Kidney (tissue), 14 donors: ENCODE measurements around the gene CCNI2. TPM values are rescaled to one million over a fixed set of nuclear protein-coding genes. Genes with fewer than 3 reads are reported as not detected.

Experiments
- DNase-seq, 5 donors: peaks; one replicate each; pipeline ENCODE4 v3.0.0-alpha.2; 2013 to 2020
- FAIRE-seq: peaks from 2 replicates; lab custom pipeline; 2012; peaks lifted over from hg19 to GRCh38; lab: Jason Lieb, UNC
- H3K27ac ChIP-seq, 2 donors: one replicate each; pipeline ENCODE4 v1.7.0; 2013; ENCODE audit warnings: low read depth in 2 of 2, low read length in 2 of 2, inconsistent platforms in 1 of 2
- H3K27me3 ChIP-seq: one replicate; pipeline ENCODE4 v1.7.1; 2013; ENCODE audit warnings: low read length, inconsistent platforms; ENCODE audit not compliant: control insufficient read depth, insufficient read depth
- H3K36me3 ChIP-seq, 3 donors: one replicate each; pipeline versions ENCODE4 v1.7.0 to v1.7.1; 2013; ENCODE audit warnings: low read length in 3 of 3, control low read depth in 1 of 3, inconsistent platforms in 1 of 3; ENCODE audit not compliant: insufficient read depth in 3 of 3, control insufficient read depth in 2 of 3
- H3K4me1 ChIP-seq, 3 donors: one replicate each; pipeline versions ENCODE4 v1.7.0 to v1.7.1; 2013; ENCODE audit warnings: low read length in 3 of 3, inconsistent platforms in 1 of 3, low read depth in 1 of 3; ENCODE audit not compliant: control insufficient read depth in 2 of 3, insufficient read depth in 2 of 3
- H3K4me3 ChIP-seq, 3 donors: one replicate each; pipeline versions ENCODE4 v1.7.0 to v1.8.1; 2013; ENCODE audit warnings: low read length in 3 of 3, control low read depth in 1 of 3, inconsistent platforms in 1 of 3
- H3K9ac ChIP-seq, 3 donors: one replicate each; pipeline versions ENCODE4 v1.7.0 to v1.7.1; 2013; ENCODE audit warnings: low read length in 3 of 3, control low read depth in 1 of 3, inconsistent platforms in 1 of 3
- H3K9me3 ChIP-seq, 3 donors: one replicate each; pipeline versions ENCODE4 v1.7.0 to v1.7.1; 2013; ENCODE audit warnings: low read length in 3 of 3, control low read depth in 1 of 3, inconsistent platforms in 1 of 3; ENCODE audit not compliant: control insufficient read depth in 2 of 3, insufficient read depth in 1 of 3
- CTCF ChIP-seq: IDR thresholded peaks from 3 replicates; pipeline ENCODE4 v1.5.1; 2012; ENCODE audit warnings: mild to moderate bottlenecking, moderate library complexity, borderline replicate concordance; ENCODE audit not compliant: insufficient read depth; ENCODE audit errors: extremely low read depth
- intact Hi-C: fragments of 100-400 bp; cut with DNase I; formaldehyde crosslinking; loops from one replicate; pipeline ENCODE4 v1.11.1; 2022
- polyA plus RNA-seq: library from polyadenylated mRNA; stranded (reverse); fragments of 350-450 nt; fragmentation: Illumina TruSeq; extraction: RNeasy Lipid Tissue Mini Kit (QIAGEN cat#74804); gene quantifications from one replicate; pipeline ENCODE4 v1.2.3, GENCODE V29; 2014; ENCODE audit warnings: low read depth, low replicate concordance; ENCODE audit not compliant: insufficient read depth
- total RNA-seq: library from RNA; stranded (reverse); fragmentation: NEBNext Ultra II Directional; extraction: Animal tissue kit (Norgen Biotek cat#: 25700); gene quantifications from one replicate; pipeline ENCODE4 v1.2.1, GENCODE V29; 2021
- donor health status: control.
- donor health status: control.
- donor health status: control.
- donor health status: control.
- donor health status: control.
- donor health status: DM: yes; HTN: yes; CAD: no.
- donor health status: Normal renal cell carcinoma (clear cell type).

Gene CCNI2
- total and polyA plus RNA-seq, 2 donors from 2014 or later: 3.4 to 3.8 TPM

- H3K27ac ChIP-seq: no peak overlapping the region
- no peak overlapping the region for H3K4me3 ChIP-seq
- FAIRE-seq: no peak
- peaks cover 12% of the 10 kb centered on the region for H3K27me3 ChIP-seq
- peaks cover 0 to 16% (median 4%) of the 10 kb centered on the region in 3 donors for H3K4me1 ChIP-seq
- no peak for DNase-seq
- H3K9me3 ChIP-seq: no peaks in the 10 kb centered on the region
- no peaks in the 10 kb centered on the region for H3K36me3 ChIP-seq
- TF ChIP-seq CTCF: no peak
- H3K9ac ChIP-seq: no peak overlapping the region
- intact Hi-C loops: no loop called here
Observed at GRCh38 chr5:132750471-132751230, 3.4 kb downstream of the CCNI2 start.

GRCh38 chr5:132751444-132751843 lies 4.2 kb downstream of the CCNI2 start:
- H3K4me1 ChIP-seq: peaks cover 0 to 16% (median 4%) of the 10 kb centered on the region in 3 donors
- H3K4me3 ChIP-seq: no peak overlapping the region
- peaks cover 5% of the 10 kb centered on the region for H3K27me3 ChIP-seq
- H3K36me3 ChIP-seq: no peaks in the 10 kb centered on the region
- FAIRE-seq (no peak), DNase-seq (no peak)
- intact Hi-C loops: no loop called here
- H3K9me3 ChIP-seq: no peaks in the 10 kb centered on the region
- no peak overlapping the region for H3K27ac ChIP-seq
- TF ChIP-seq CTCF: no peak
- no peak overlapping the region for H3K9ac ChIP-seq

GRCh38 chr5:132751971-132752580 lies 4.8 kb downstream of the CCNI2 start:
- DNase-seq: no peak
- no peak overlapping the region for H3K9ac ChIP-seq
- H3K9me3 ChIP-seq: no peaks in the 10 kb centered on the region
- H3K27me3 ChIP-seq: no peaks in the 10 kb centered on the region
- intact Hi-C loops: no loop called here
- H3K27ac ChIP-seq: peak overlapping the region in 1 of 2 donors; percentile 32
- H3K4me3 ChIP-seq: no peak overlapping the region
- no peak for FAIRE-seq
- TF ChIP-seq CTCF: no peak
- peaks cover 0 to 14% (median 4%) of the 10 kb centered on the region in 3 donors for H3K4me1 ChIP-seq
- H3K36me3 ChIP-seq: no peaks in the 10 kb centered on the region
